ENCODE results near the gene NT5DC1.
A peak's percentile ranks its signal among the peaks of the same experiment; 100 is the strongest.

NT5DC1 gene

GRCh38 chr6:116072368-116072767 lies 28.3 kb upstream of the NT5DC1 start (continued):
- TF ChIP-seq ZXDB (tag by site-specific recombination; IDR thresholded peaks at IDR 0.05) (no peak), ZNF248 (tag by site-specific recombination; IDR thresholded peaks at IDR 0.05) (0 out of 2 replicates have a peak, but pooled peaks have one; percentile 41)

DNA sequence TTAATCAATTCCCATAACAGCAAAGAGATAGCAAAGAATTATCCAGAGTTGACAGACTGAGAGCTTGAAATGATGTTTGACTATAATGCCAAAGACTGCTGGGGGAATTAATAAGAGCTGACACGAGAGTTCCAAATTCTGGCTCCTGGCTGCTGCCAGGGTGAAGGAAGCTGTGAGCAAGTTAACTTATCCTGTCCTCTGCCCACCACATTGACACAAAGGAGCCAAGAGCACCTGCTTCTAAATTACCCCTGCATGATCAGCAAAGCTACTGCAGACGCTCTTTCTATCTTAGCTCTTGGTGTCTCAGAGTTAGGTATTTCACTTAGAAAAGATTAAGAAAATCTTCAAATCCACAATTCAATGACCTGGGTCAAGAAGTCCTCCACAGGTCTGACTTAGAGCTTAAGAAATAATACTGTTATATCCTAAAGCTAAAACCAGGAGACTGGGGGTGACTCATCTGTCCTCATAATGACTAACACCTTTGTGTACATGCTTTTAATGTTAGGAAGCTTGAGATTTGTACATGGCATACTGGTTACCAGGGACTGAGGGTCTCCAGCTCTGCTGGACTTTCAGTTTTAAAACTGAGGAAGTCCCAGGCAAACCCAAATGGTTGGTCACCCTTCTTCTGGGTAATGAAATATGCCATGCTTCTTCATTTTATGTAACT lies 26.8 kb upstream of the NT5DC1 start:
- TF ChIP-seq ZBTB48 (tag by site-specific recombination; IDR thresholded peaks at IDR 0.05) (no peak), ZNF18 (tag by site-specific recombination; IDR thresholded peaks at IDR 0.05) (no peak), ZNF549 (tag by site-specific recombination; IDR thresholded peaks at IDR 0.05) (no peak), ZNF776 (tag by site-specific recombination; IDR thresholded peaks at IDR 0.05; ENCODE audit: borderline replicate concordance) (no peak)
- TF ChIP-seq, protein P1, sequence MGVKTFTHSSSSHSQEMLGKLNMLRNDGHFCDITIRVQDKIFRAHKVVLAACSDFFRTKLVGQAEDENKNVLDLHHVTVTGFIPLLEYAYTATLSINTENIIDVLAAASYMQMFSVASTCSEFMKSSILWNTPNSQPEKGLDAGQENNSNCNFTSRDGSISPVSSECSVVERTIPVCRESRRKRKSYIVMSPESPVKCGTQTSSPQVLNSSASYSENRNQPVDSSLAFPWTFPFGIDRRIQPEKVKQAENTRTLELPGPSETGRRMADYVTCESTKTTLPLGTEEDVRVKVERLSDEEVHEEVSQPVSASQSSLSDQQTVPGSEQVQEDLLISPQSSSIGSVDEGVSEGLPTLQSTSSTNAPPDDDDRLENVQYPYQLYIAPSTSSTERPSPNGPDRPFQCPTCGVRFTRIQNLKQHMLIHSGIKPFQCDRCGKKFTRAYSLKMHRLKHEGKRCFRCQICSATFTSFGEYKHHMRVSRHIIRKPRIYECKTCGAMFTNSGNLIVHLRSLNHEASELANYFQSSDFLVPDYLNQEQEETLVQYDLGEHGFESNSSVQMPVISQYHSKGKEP (tag by site-specific recombination; IDR thresholded peaks at IDR 0.05): no peak
- ChIA-PET POLR2A (interaction anchor here (1.4 kb wide), 1 partner anchor 27 kb away, joined by 9 read pairs; the partner anchor contains the start of gene NT5DC1), CTCF (interaction anchor here (0.8 to 1.4 kb wide), 3 partner anchors 13 to 62 kb away, joined by 3 to 6 read pairs (median 3); partner anchors contain the start of gene FRK)
- Histone ChIP-seq H3K4me1 (ENCODE audit: control insufficient read depth, insufficient read depth, low read length) (peaks cover 7% of the 10 kb centered on the region; the same call in 1 of the 2 replicates), H3K27ac (ENCODE audit: extremely low read depth, low read depth, low read length) (no peak overlapping the region), H3K36me3 (ENCODE audit: control insufficient read depth in 2 of 2, insufficient read depth in 1 of 2, low read length in 2 of 2) (no peaks in the 10 kb centered on the region), H3K9me3 (ENCODE audit: control insufficient read depth, insufficient read depth, low read depth, low read length) (no peaks in the 10 kb centered on the region), H3K4me3 (ENCODE audit: low read depth, low read length) (no peak overlapping the region)

DNA sequence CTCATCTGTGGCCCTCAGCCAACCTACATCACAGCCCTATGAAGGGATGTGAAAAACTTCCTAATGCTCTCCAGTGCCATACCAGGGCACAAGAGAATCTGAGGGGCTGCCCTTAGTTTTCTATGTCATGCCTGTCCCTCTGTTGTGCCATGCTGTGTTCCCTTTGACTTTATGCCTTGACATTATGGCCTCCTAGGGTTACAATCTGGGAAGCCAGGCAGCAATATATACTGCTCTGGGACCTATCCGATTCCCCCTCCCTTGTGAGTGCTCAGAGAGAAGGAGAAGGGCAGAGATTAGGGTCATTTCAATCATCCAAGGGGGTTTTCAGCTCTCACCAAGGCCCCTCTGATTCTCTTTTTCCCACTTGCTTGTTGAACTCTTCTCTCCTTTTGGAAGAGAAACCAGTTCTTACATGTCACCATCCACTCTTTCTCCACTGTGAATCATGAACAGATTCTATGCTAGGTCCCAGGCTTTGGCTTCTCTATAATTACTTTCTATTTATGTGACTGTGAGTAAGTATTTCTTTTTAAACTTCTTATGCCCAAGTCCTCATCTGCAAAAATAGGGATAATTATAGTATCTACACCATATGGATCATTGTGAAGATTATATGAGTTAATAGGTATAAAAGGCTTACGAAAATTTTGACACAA lies 25.8 kb upstream of the NT5DC1 start:
- Histone ChIP-seq H3K4me1 (ENCODE audit: control insufficient read depth, insufficient read depth, low read length) (peaks cover 7% of the 10 kb centered on the region; the same call in 1 of the 2 replicates), H3K9me3 (ENCODE audit: control insufficient read depth, insufficient read depth, low read depth, low read length) (no peaks in the 10 kb centered on the region), H3K36me3 (ENCODE audit: control insufficient read depth in 2 of 2, insufficient read depth in 1 of 2, low read length in 2 of 2) (no peaks in the 10 kb centered on the region), H3K27ac (ENCODE audit: extremely low read depth, low read depth, low read length) (no peak overlapping the region), H3K4me3 (ENCODE audit: low read depth, low read length) (no peak overlapping the region)
- ChIA-PET CTCF (interaction anchor here (0.7 to 0.8 kb wide), 2 partner anchors 63 to 142 kb away, joined by 3 to 6 read pairs; no protein-coding TSS in a partner anchor), POLR2A (interaction anchor here (1.4 kb wide), 1 partner anchor 26 kb away, joined by 9 read pairs; the partner anchor contains the start of gene NT5DC1)
- TF ChIP-seq ZNF768 (tag by site-specific recombination; IDR thresholded peaks at IDR 0.05): no peak
- no peak for TF ChIP-seq ZNF416 (tag by site-specific recombination; IDR thresholded peaks at IDR 0.05)
- TF ChIP-seq TCF7L2 (IDR thresholded peaks at IDR 0.05; ENCODE audit: borderline replicate concordance, low read depth, low read length): no peak
- TF ChIP-seq ZNF610 (tag by site-specific recombination; IDR thresholded peaks at IDR 0.05; ENCODE audit: borderline replicate concordance): no peak
- no peak for TF ChIP-seq OVOL3 (tag by site-specific recombination; IDR thresholded peaks at IDR 0.05)
- TF ChIP-seq, protein P2, sequence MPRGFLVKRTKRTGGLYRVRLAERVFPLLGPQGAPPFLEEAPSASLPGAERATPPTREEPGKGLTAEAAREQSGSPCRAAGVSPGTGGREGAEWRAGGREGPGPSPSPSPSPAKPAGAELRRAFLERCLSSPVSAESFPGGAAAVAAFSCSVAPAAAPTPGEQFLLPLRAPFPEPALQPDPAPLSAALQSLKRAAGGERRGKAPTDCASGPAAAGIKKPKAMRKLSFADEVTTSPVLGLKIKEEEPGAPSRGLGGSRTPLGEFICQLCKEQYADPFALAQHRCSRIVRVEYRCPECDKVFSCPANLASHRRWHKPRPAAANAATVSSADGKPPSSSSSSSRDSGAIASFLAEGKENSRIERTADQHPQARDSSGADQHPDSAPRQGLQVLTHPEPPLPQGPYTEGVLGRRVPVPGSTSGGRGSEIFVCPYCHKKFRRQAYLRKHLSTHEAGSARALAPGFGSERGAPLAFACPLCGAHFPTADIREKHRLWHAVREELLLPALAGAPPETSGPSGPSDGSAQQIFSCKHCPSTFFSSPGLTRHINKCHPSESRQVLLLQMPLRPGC (tag by site-specific recombination; IDR thresholded peaks at IDR 0.05): no peak
- TF ChIP-seq ZNF548 (tag by site-specific recombination; IDR thresholded peaks at IDR 0.05): no peak
- TF ChIP-seq ZNF24 (tag by site-specific recombination; IDR thresholded peaks at IDR 0.05): no peak
- TF ChIP-seq ZNF214 (tag by site-specific recombination; IDR thresholded peaks at IDR 0.05; ENCODE audit: borderline replicate concordance): no peak
- no peak for TF ChIP-seq ZBTB6 (tag by site-specific recombination; IDR thresholded peaks at IDR 0.05)
- no peak for TF ChIP-seq ZSCAN16 (tag by site-specific recombination; IDR thresholded peaks at IDR 0.05)
- no peak for TF ChIP-seq ZNF664 (tag by site-specific recombination; IDR thresholded peaks at IDR 0.05)
- no peak for TF ChIP-seq ZNF37A (tag by site-specific recombination; IDR thresholded peaks at IDR 0.05)
- no peak for TF ChIP-seq ZNF146 (tag by site-specific recombination; IDR thresholded peaks at IDR 0.05)
- no peak for TF ChIP-seq SETDB1 (IDR thresholded peaks at IDR 0.05; ENCODE audit: insufficient read length, low read length)
- TF ChIP-seq ZNF16 (tag by site-specific recombination; IDR thresholded peaks at IDR 0.05; ENCODE audit: low read depth): no peak
